Measurements from ENCODE around the gene SPP1. TPM values are rescaled to one million over a fixed set of nuclear protein-coding genes. Genes with fewer than 3 reads are reported as not detected.

SPP1 gene
- total RNA-seq (2013; cell fraction: nucleolus; rRNA removed), result not detected in 2 replicates
- total RNA-seq (2014; rRNA removed) (not detected in 2 replicates), total RNA-seq (2014; rRNA removed; fragmentation: Illumina TruSeq; extraction: Trizol) (not detected in 2 replicates), total RNA-seq (2021) (1.1 and 1.3 TPM in 2 replicates), polyA plus RNA-seq (2011; rRNA removed) (0.49 and 0.78 TPM in 2 replicates), polyA plus RNA-seq (2014; fragmentation: Illumina TruSeq; extraction: Trizol) (not detected in 2 replicates), polyA plus RNA-seq (2014; fragmentation: Nextera tagmentation; extraction: Ambion mirVana) (under 1 TPM in 1 of 2 experiments, not detected in 1; 0.05 TPM), polyA plus RNA-seq (2014; rRNA removed) (not detected in 2 replicates), polyA plus RNA-seq (2016; fragmentation: Nextera tagmentation; extraction: Ambion mirVana) (under 1 TPM in 1 of 2 experiments, not detected in 1; 0.29 TPM), polyA minus RNA-seq (2011; rRNA and poly(A)+ RNA removed) (0.46 TPM in 1 of 2 replicates, not detected in the other), Bru-seq, nascent RNA (percentile 18 among the genes with signal in this experiment), BruChase-seq, experiment 1, labeled RNA remaining after a 6-hour chase (percentile 10 among the genes with signal in this experiment), BruChase-seq, experiment 2, labeled RNA remaining after a 2-hour chase (percentile 17 among the genes with signal in this experiment)
- polyA plus RNA-seq (2011; ENCODE audit: low read depth), result not detected
- 0.25 and 0.36 TPM in 2 replicates for polyA plus RNA-seq (2011; cell fraction: cytosol; rRNA removed)
- polyA plus RNA-seq (2011; cell fraction: nucleus; rRNA removed), result 0.10 TPM in 1 of 2 replicates, not detected in the other
- not detected in 2 replicates for polyA plus RNA-seq (2012)
- not detected in 2 replicates for polyA minus RNA-seq (2011; cell fraction: cytosol; rRNA and poly(A)+ RNA removed)
- not detected in 2 replicates for polyA minus RNA-seq (2011; cell fraction: nucleus; rRNA and poly(A)+ RNA removed)
- long read RNA-seq, experiment 1, result 0 reads
- long read RNA-seq, experiment 2, result 0 reads

- ChIA-PET POLR2A (no interaction called here), CTCF (interaction anchor here (1.6 to 5.1 kb wide), 4 partner anchors 8 to 237 kb away, joined by 6 to 76 read pairs (median 26); no protein-coding TSS in a partner anchor), RAD21 (ENCODE audit: unreplicated experiment) (interaction anchor here (0.7 kb wide), 1 partner anchor 236 kb away, joined by 4 read pairs; no protein-coding TSS in a partner anchor), SMC1A (ENCODE audit: uncharacterized antibody, unreplicated experiment) (interaction anchor here (0.6 to 3.5 kb wide), 5 partner anchors 8 to 508 kb away, joined by 3 to 16 read pairs (median 3); no protein-coding TSS in a partner anchor)
- peak; percentile 65 for ATAC-seq
- WGBS (ENCODE audit: insufficient coverage, insufficient replicate concordance, low lambda C conversion rate, missing lambda C conversion rate), result under 1% methylated on average over 8 of the region's 8 CpGs
- in situ Hi-C loops (cut with MboI), result no loop called here
- Histone ChIP-seq H3K36me3 (ENCODE audit: control insufficient read depth in 2 of 2, insufficient read depth in 2 of 2, low read length in 1 of 2) (no peaks in the 10 kb centered on the region), H3K79me2 (ENCODE audit: control insufficient read depth, insufficient read depth, low read length) (no peaks in the 10 kb centered on the region), H3K27me3 (replicated peaks in 1 of 2; ENCODE audit: control insufficient read depth in 2 of 2, insufficient read depth in 2 of 2, low read length in 1 of 2) (no peaks in the 10 kb centered on the region; a peak in 1 of 4 replicates), H3K4me3 (no peak within 1 kb of the TSS), H3K4me2 (ENCODE audit: control insufficient read depth, insufficient read depth) (peak within 1 kb of the TSS; percentile 17; the same call in 1 of the 2 replicates), H3K27ac (ENCODE audit: control insufficient read depth, insufficient read depth) (no peak within 1 kb of the TSS), H3K9ac (ENCODE audit: control insufficient read depth, insufficient read depth, low read length) (no peak within 1 kb of the TSS), H4K20me1 (ENCODE audit: control insufficient read depth, insufficient read depth) (no peaks in the 10 kb centered on the region), H2AFZ (ENCODE audit: control insufficient read depth, low read depth, low read length) (no peak within 1 kb of the TSS), H3K9me3 (replicated peaks; ENCODE audit: control insufficient read depth, insufficient read depth, low read length) (no peaks in the 10 kb centered on the region), H3K4me1 (ENCODE audit: control insufficient read depth, insufficient read depth, low read length) (no peaks in the 10 kb centered on the region)
- no TSS peak for BruUV-seq (replicated peaks)
- no peak for DNase-seq (ENCODE audit: low read depth, low spot score)
- no peak for TF ChIP-seq CUX1 (IDR thresholded peaks at IDR 0.05; ENCODE audit: insufficient replicate concordance, low read depth, low read length)
- no peak for TF ChIP-seq NKRF (conservative IDR thresholded peaks at IDR 0.05)
- TF ChIP-seq MEF2A (IDR thresholded peaks at IDR 0.05; ENCODE audit: insufficient read depth, low read depth, low read length), result no peak
- no peak for TF ChIP-seq CBX5 (IDR thresholded peaks at IDR 0.05; ENCODE audit: low read depth)
- peak; percentile 59 for TF ChIP-seq RUNX3 (IDR thresholded peaks at IDR 0.05; ENCODE audit: low read length)
- FAIRE-seq, result no peak
- intact Hi-C loops (cut with micrococcal nuclease; ENCODE audit: unreplicated experiment), result loop anchor here (5.0 kb wide), 1 partner anchor 237 kb away; no protein-coding TSS in a partner anchor
Observed at GRCh38 chr4:87975466-87975865, at the start of gene SPP1. Gene SPP1, plus strand, starts transcription at chr4:87975714. Its CDS starts 1,182 bp downstream, at chr4:87976896.

Data from GM12878 (cell line).